ENCODE measurements around the gene PER1. TPM values are rescaled to one million over a fixed set of nuclear protein-coding genes. Genes with fewer than 3 reads are reported as not detected.
A peak's percentile ranks its signal among the peaks of the same experiment; 100 is the strongest.

The PER1 gene
- total RNA-seq, 1 experiment from 2014 or later, result 87.6 TPM

GRCh38 chr17:8117367-8117979 is 34.7 kb downstream of the PER1 start:
- Histone ChIP-seq H3K9me2 (ENCODE audit: insufficient read depth) (no peaks in the 10 kb centered on the region), H3K36me3 (ENCODE audit: control insufficient read depth in 1 of 2, insufficient read depth in 2 of 2, low read length in 2 of 2) (no peaks in the 10 kb centered on the region), H3K4me2 (ENCODE audit: low read length) (peak overlapping the region; percentile 98), H4K20me1 (ENCODE audit: insufficient read depth) (peaks cover 3% of the 10 kb centered on the region; the same call in 1 of the 2 replicates), H3K9ac (ENCODE audit: low read length) (peak overlapping the region; percentile 88), H3K79me2 (ENCODE audit: insufficient read depth, low read length) (no peaks in the 10 kb centered on the region), H2AFZ (ENCODE audit: low read depth, low read length, poor library complexity, severe bottlenecking) (peak overlapping the region; percentile 1), H3K4me1 (ENCODE audit: control insufficient read depth in 1 of 2, insufficient read depth in 2 of 2, low read length in 2 of 2) (peaks cover 19 to 52% of the 10 kb centered on the region in 2 experiments), H3K27me3 (ENCODE audit: insufficient read depth, low read length) (no peaks in the 10 kb centered on the region), H3K27ac (ENCODE audit: low read depth, low read length) (peak overlapping the region; percentile 83), H3K9me3 (ENCODE audit: control insufficient read depth in 1 of 2, insufficient read depth in 1 of 2, low read depth in 1 of 2, low read length in 2 of 2) (no peaks in the 10 kb centered on the region), H3K4me3 (replicated peaks in 1 of 2; ENCODE audit: low read depth in 1 of 2, low read length in 2 of 2) (peak overlapping the region; percentile 52 to 59)
- ATAC-seq (no peak), DNase-seq (ENCODE audit: low read depth, low spot score) (no peak)
- CTCF ChIA-PET, result interaction anchor here (1.2 to 4.0 kb wide), 3 partner anchors 23 to 57 kb away, joined by 5 to 26 read pairs (median 12); no protein-coding TSS in a partner anchor
- intact Hi-C loops (cut with micrococcal nuclease), result loop anchor here (5.0 kb wide), 1 partner anchor 40 kb away; no protein-coding TSS in a partner anchor
- RAD21 ChIA-PET (ENCODE audit: low non-redundant PET in 1 of 2, low total read pairs in 2 of 2, uncharacterized antibody in 2 of 2, unreplicated experiment in 2 of 2), result no interaction called here
- BruUV-seq (replicated peaks), result no TSS peak
- TF ChIP-seq MAX (IDR thresholded peaks at IDR 0.05) (no peak), SIN3A (IDR thresholded peaks at IDR 0.05; ENCODE audit: low read depth) (no peak), CEBPB (IDR thresholded peaks at IDR 0.05; ENCODE audit: low read depth) (no peak), EZH2 (IDR thresholded peaks at IDR 0.05) (no peak), CBX3 (IDR thresholded peaks at IDR 0.05; ENCODE audit: low read depth) (no peak), EGR1 (IDR thresholded peaks at IDR 0.05; ENCODE audit: low read depth) (no peak), POLR2A (IDR thresholded peaks at IDR 0.05; ENCODE audit: borderline replicate concordance, extremely low read depth, insufficient read depth, insufficient read length) (no peak), POLR2AphosphoS5 (IDR thresholded peaks at IDR 0.05; ENCODE audit: low read depth, low read length) (no peak), ZBTB33 (IDR thresholded peaks at IDR 0.05; ENCODE audit: extremely low read depth, insufficient replicate concordance, low read length) (no peak), SP1 (IDR thresholded peaks at IDR 0.05; ENCODE audit: low read depth) (no peak), TCF7L2 (IDR thresholded peaks at IDR 0.05; ENCODE audit: borderline replicate concordance, extremely low read depth, insufficient read depth, insufficient read length) (no peak), JUND (IDR thresholded peaks at IDR 0.05) (no peak)
- POLR2A ChIA-PET, result interaction anchor here (0.8 to 4.1 kb wide), 4 partner anchors 14 to 131 kb away, joined by 3 to 43 read pairs (median 11); partner anchors contain the start of genes CTC1 and PFAS
